ENCODE data around the gene SRRD.

Gene SRRD

GRCh38 chr22:26453216-26453615, 30.5 kb upstream of the SRRD start:
- no peak for DNase-seq (ENCODE audit: low spot score)

GRCh38 chr22:26453812-26454500, 29.7 kb upstream of the SRRD start:
- DNase-seq (ENCODE audit: low spot score): no peak

GRCh38 chr22:26457661-26458272, 25.9 kb upstream of the SRRD start:
- no peak for DNase-seq (ENCODE audit: low spot score)

GRCh38 chr22:26460202-26460601, 23.5 kb upstream of the SRRD start:
- DNase-seq (ENCODE audit: low spot score): no peak

GRCh38 chr22:26461188-26461810, 22.4 kb upstream of the SRRD start:
- DNase-seq (ENCODE audit: low spot score): peak; percentile 82

GRCh38 chr22:26462051-26462450, 21.6 kb upstream of the SRRD start:
- DNase-seq (ENCODE audit: low spot score): no peak

- no peak for DNase-seq (ENCODE audit: low spot score)
Measured at GRCh38 chr22:26462641-26463040, 21.0 kb upstream of the SRRD start.

GRCh38 chr22:26463101-26463661, 20.5 kb upstream of the SRRD start:
- DNase-seq (ENCODE audit: low spot score): no peak

- DNase-seq (ENCODE audit: low spot score): no peak
Measured at GRCh38 chr22:26463688-26464087, 20.0 kb upstream of the SRRD start.

GRCh38 chr22:26464312-26464711, 19.4 kb upstream of the SRRD start:
- DNase-seq (ENCODE audit: low spot score): peak; percentile 76

- DNase-seq (ENCODE audit: low spot score): peak; percentile 41
Measured at GRCh38 chr22:26466196-26466595, 17.5 kb upstream of the SRRD start.

GRCh38 chr22:26470807-26471206, 12.9 kb upstream of the SRRD start:
- no peak for DNase-seq (ENCODE audit: low spot score)

GRCh38 chr22:26471522-26471921, 12.2 kb upstream of the SRRD start:
- DNase-seq (ENCODE audit: low spot score): peak; percentile 82

- no peak for DNase-seq (ENCODE audit: low spot score)
Measured at GRCh38 chr22:26474682-26475081, 9.0 kb upstream of the SRRD start.

GRCh38 chr22:26476705-26477340, 6.9 kb upstream of the SRRD start:
- DNase-seq (ENCODE audit: low spot score): no peak

GRCh38 chr22:26477341-26477731, 6.3 kb upstream of the SRRD start:
- DNase-seq (ENCODE audit: low spot score): no peak

- DNase-seq (ENCODE audit: low spot score): no peak
Measured at GRCh38 chr22:26479043-26479791, 4.5 kb upstream of the SRRD start.

GRCh38 chr22:26479792-26480610, 3.7 kb upstream of the SRRD start:
- no peak for DNase-seq (ENCODE audit: low spot score)

GRCh38 chr22:26480611-26480932, 3.1 kb upstream of the SRRD start:
- DNase-seq (ENCODE audit: low spot score): no peak

GRCh38 chr22:26481112-26481693, 2.5 kb upstream of the SRRD start:
- DNase-seq (ENCODE audit: low spot score): no peak

GRCh38 chr22:26481694-26482093, 2.0 kb upstream of the SRRD start:
- no peak for DNase-seq (ENCODE audit: low spot score)

All from GM03348 (cell line).